Esophagus muscularis mucosa (tissue), 3 donors: Measurements from ENCODE around the gene GCNA.

Experiments
- CTCF ChIP-seq, 3 experiments: fragments of 200-600 bp in 2 of 3; fragments of 450-650 bp in 1 of 3; sonication (generic) in 2 of 3; IDR thresholded peaks; one replicate each; pipeline ENCODE4 v1.5.1; 2017 to 2019; ENCODE audit warnings: antibody characterized with exemption in 3 of 3, mild to moderate bottlenecking in 2 of 3, moderate library complexity in 1 of 3
- POLR2A ChIP-seq: fragments of 450-650 bp; IDR thresholded peaks from one replicate; pipeline ENCODE4 v1.6.1; 2017; ENCODE audit warnings: antibody characterized with exemption, moderate library complexity, mild to moderate bottlenecking, low read depth
- POLR2AphosphoS5 ChIP-seq, 2 donors: sonication (generic); formaldehyde crosslinking; IDR thresholded peaks; one replicate each; pipeline ENCODE4 v1.6.1; 2017; ENCODE audit warnings: antibody characterized with exemption in 2 of 2

DNA sequence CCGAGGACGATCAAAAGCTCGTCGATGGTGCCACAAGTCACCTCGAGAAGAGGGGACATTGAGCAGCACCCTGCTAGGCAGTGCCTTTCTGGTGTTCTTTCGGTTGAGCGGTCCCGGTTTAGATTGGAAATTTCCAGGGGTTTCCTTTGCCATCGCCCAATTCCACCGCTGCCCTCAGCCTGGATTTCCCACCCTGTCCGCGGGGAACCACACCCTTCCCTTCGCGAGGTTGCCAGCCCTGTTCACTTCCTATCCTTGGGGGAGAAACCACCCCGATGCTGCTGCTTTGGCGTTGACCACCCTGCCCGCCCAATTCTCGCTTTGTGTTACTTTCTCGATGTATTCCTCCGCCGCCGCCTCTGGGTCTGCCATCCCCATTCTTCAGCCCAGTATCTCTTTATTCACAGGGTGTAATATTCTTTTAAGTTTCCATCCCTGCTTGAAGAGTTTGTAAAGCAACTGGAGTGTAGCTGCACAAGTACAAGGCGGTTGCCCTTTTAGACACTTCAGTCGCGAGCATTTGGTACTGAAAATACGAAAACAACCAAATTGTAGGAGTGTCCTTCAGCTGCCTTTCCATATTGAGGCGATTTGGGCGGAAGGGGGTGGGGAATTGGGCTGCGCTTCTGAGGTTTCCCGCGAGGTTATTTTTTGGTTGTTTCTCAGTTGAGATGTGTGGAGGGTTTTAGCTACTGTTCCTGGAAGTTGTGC, 44.2 kb upstream of the GCNA start:
- no peak for TF ChIP-seq CTCF (IDR thresholded peaks at IDR 0.05)
- peak in 1 of 2 donors; percentile 48 for TF ChIP-seq POLR2AphosphoS5 (IDR thresholded peaks at IDR 0.05)
- TF ChIP-seq POLR2A, result no peak
